LNCaP clone FGC (cell line): ENCODE results near the gene CDK12.

Source experiments
- DNase-seq: peaks from one replicate; pipeline ENCODE4 v3.0.0-alpha.2; 2011; ENCODE audit warnings: low read depth
- H3K4me3 ChIP-seq: 2 replicates; pipeline ENCODE4 v1.5.1; 2011; ENCODE audit warnings: mild to moderate bottlenecking, low read depth, low read length, control low read depth
- TF ChIP-seq, protein P1 (sequence below): IDR thresholded peaks from 2 replicates; pipeline ENCODE4 v1.5.1; 2012; ENCODE audit warnings: mild to moderate bottlenecking; ENCODE audit not compliant: control insufficient read depth, insufficient read depth; ENCODE audit errors: extremely low read depth

The CDK12 gene

DNA sequence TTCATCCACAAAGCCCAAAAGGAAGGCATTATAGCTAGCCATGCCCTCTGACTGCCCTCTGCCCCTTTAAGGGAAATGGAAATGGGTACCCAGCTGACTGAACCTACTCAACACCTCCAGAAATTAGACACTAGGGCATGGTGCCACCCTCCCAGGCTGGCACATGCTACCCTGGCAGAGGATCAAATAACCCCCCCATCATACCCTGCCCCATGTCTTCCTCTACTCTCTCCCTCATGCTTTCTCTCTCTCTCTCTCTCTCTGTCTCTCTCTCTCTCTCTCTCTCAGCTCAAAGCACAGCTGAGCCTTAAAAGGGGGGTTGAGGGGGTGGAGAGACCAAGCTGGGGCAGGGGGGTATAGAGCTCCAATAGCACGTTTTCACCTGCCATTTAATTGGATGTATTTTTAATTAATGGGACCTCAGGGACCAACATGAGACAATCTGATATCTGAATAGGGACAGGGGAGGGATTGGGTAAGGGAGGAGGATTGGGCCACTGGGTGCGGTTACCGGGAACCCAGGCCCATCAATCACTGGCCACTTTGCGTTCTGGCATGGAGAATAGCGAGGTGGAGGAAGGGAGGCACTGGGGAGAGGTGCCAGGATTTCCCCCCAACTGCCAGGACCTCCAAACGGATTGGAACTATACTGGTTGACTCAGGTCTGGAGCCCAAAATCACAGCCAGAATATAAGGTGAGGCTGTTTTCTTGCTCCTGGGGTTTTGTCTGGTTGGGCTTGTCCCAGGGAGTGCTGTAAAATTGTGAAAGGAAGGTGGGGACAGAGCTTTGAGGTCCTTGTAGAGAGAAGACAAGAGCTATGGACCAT lies 88.7 kb downstream of the CDK12 start:
- no peak overlapping the region for H3K4me3 ChIP-seq
- DNase-seq = no peak
- TF ChIP-seq, protein P1, sequence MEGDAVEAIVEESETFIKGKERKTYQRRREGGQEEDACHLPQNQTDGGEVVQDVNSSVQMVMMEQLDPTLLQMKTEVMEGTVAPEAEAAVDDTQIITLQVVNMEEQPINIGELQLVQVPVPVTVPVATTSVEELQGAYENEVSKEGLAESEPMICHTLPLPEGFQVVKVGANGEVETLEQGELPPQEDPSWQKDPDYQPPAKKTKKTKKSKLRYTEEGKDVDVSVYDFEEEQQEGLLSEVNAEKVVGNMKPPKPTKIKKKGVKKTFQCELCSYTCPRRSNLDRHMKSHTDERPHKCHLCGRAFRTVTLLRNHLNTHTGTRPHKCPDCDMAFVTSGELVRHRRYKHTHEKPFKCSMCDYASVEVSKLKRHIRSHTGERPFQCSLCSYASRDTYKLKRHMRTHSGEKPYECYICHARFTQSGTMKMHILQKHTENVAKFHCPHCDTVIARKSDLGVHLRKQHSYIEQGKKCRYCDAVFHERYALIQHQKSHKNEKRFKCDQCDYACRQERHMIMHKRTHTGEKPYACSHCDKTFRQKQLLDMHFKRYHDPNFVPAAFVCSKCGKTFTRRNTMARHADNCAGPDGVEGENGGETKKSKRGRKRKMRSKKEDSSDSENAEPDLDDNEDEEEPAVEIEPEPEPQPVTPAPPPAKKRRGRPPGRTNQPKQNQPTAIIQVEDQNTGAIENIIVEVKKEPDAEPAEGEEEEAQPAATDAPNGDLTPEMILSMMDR = no peak

DNA sequence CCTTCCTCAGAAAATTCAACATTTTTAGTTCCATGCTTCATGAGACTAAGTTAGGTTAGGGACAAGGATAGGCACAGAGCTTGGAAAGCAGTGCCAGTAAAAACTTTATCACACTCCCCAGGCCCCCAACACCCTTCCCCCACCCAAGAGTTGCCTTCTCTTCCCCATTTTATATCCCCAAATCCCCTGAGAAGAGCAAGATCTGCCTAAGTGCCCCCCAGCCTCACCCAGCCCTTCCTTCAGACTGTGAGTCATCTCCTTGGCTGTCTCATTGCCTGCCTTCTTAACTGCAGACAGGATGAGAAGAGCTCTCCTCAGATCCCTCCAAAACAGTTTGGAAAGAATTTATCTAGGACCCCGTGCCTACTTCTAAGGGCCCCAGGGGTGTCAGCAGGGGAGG lies 90.6 kb downstream of the CDK12 start:
- H3K4me3 ChIP-seq = no peak overlapping the region
- DNase-seq = no peak
- TF ChIP-seq, protein P1 = no peak

DNA sequence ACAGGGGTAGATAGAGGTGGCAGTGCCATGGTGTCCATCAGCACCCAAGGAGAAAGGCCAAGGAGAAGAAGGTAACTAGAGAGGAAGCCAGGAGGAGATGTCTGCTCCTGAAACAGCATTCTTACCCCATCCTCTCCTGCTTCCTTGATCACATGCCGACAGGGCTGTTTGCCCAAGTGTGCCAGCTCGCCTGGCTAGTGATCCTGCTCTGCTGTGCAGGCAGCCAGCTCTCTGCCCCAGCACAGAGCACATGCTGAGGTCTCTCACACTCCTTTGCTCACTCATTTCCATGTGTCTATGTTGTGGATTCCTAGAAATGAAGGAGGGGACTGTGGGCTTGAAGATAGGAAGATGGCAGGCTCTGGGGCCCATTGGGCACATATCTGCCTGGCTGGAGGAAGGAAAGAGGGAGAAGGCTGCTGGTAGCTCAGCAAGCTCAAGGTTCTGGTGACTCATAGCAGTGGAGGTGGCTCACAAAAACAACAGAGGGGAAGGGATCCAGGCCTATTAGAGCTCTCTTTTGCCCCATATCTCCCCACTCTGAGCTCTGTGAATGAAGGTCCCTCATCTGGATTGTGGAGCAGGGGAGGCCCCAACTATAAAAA lies 92.2 kb downstream of the CDK12 start:
- TF ChIP-seq, protein P1 = no peak
- H3K4me3 ChIP-seq = no peak overlapping the region
- peak; percentile 13 for DNase-seq

DNA sequence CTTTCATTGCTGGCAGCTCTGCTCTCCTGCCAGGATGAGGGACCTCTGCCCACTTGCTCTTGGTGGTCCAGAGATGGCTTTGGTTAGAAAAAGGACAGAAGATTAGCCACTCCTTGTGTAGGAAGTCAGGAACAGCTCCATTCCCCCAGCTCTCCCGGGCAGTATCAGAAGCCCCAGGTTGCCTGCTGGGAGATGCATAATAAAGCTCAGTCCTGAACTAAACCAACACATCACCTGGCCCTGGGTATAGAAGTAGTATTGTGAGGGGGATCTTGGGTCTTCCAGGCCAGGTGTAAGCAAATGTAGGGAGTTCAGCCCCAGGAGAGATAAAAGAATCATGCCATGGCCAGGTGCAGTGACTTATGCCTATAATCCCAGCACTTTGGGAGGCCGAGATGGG lies 94.1 kb downstream of the CDK12 start:
- TF ChIP-seq, protein P1 = no peak
- DNase-seq = no peak

DNA sequence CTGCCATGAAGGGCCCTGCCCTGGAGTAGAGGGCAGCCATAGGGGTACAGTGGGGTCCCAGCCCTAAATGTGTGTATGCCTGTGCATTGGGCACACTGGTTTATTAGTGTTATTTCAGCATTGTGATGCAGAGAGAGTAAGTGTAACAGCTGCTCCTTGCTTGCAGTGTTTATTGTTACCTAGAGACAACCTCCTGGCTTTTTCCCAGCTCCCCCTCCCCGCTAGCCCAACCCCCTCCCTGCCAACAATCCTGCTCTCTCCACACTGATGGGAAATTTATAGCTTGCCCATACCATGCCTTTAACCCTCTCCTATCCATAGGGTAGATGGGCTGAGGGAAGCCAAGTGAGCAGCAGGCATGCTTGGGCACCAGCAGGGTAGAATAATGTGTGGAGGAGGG lies 95.1 kb downstream of the CDK12 start:
- H3K4me3 ChIP-seq = no peak overlapping the region
- no peak for DNase-seq
- TF ChIP-seq, protein P1 = no peak

More for the DNA sequence above, 94.1 kb downstream of the CDK12 start:
- no peak overlapping the region for H3K4me3 ChIP-seq

DNA sequence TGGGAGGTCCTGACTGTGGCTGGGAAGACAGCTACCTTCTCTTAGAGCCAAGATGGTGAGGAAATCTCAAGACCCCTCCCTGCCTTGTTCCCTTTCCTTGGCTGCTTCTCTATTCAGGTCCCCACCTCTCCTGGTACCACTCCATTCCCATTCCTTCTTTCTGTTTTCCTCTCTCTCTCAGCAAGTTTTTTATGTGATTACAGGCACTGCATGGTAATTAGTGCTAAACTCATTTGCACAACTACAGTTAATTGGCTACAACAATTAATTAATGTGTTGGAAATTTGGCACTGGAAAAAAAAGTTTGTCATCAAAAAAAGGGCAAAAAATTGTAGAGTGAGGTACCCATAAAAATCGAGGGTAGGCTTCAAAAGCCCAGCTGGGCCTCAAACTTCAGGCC lies 101.1 kb downstream of the CDK12 start:
- no peak for DNase-seq

More for the DNA sequence above, 101.1 kb downstream of the CDK12 start:
- H3K4me3 ChIP-seq = no peak overlapping the region
- TF ChIP-seq, protein P1 = no peak
